NCI-H524 (cell line): ENCODE measurements around the gene RASGEF1B.
"Not testable (repeated sequence)": the region's sequence is repeated elsewhere in the genome, so short reads cannot be mapped to it uniquely, and the experiment has no call there.

Source experiments
- DNase-seq, 2 experiments: peaks; one replicate each; lab custom pipeline; 2025; lab: John Stamatoyannopoulos, UW

The RASGEF1B gene

DNA sequence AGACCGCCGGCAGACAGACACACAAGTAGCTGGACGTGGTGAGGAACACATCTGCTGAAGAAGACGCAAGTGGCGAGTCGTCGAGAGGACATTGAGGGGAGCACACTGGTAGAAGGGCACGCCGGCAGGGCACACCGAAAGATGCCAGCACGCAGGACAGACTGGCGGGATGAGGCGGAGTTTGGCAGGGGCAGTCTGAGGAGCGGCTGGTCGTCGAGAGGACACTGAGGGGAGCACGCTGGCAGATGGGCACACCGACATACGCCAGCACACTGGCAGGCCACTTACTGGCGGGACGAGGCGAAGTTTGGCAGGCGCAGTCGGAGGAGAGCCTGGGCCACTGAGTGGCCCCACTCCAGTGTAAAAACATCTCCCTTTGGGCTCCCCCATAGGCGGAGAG is 42.1 kb downstream of the RASGEF1B start:
- DNase-seq = no peak

- DNase-seq = no peak
These were observed 42.7 kb downstream of the RASGEF1B start for GRCh38 chr4:81429031-81429430.

DNA sequence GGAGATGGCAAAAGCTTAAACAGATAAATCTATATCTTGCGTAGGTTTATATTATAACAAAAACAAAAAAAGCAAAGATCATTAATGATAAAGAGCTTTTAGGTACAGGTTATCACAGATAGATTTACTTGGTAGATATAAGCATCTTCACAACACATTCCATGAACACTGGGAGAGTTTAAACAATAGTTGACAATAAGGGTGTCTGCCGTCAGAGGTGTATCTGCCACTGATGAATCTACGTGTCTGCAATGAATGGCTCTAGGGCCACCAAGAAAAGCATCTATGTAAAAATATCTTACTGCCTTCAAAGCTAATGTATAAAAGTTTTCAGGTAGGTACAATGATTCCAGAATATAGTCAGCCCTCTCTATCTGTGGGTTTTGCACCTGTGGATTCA is 43.7 kb downstream of the RASGEF1B start:
- no peak for DNase-seq

DNA sequence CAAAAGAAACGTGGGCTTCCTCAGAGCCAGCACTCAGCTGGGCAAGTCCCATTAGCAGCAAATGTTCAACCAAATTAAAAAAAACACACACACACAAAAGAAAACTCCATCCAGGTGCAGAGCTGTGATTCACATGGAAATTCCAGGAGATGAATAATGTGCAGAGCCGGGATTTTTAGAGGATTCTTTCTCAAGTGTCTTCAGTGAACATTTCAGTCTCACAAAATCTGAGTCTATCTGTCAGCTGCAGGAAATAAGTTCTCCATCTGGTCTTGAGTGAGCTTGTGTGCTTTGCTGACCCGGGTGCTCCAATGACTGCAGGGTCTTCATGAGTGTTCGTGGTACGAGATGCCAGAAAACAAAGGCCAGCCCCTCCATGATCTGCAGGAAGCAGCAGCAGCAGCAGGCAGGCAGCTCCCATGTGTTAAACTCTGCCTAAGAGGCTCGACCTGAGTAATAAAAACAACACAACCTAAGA is 44.3 kb downstream of the RASGEF1B start:
- no peak for DNase-seq

- no peak for DNase-seq
These were observed 44.9 kb downstream of the RASGEF1B start for GRCh38 chr4:81426770-81427289.

DNA sequence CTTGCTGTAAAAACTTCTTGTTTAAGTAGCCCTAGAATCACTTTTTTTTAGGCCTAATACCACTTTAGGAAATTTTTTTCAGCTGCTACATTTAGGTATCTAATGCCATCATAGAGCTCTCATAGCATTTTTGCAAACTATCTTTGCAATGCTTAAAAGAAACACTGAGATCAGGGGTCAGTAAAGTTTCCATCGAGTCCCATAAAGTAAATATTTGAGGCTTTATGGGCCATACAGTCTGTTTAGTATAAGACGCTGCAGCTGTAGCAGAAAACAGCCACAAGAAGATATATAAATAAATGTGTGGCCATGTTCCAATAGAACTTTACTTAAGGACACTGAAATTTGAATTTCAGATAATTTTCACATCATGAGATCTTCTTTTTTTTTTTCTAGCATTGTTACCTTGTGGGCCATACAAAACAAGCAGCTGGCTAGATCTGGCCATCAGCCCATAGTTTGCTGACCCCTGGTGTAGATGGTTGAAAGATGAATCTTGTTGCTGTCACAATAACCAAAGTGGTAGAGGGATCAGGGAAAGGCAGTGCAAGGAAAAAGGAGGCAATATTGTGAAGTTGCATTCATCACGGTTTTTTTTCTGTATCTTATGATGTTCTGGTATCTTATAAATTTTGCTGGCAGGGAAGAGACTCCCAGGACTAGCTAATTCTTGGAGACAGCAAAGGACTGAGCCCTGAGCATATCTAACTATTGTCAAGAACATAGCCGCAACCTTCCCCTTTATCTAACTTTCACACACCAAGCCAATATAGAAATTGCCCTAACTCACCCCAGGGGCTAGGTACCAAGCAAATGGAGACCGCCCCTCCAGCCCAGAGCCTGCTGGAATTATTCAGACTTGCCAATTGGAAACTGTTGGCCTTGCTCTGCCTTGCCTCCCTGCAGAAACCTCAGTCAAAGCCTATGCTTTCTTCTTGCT is 46.6 kb downstream of the RASGEF1B start:
- no peak for DNase-seq

GRCh38 chr4:81424336-81424735 is 47.4 kb downstream of the RASGEF1B start:
- no peak for DNase-seq

- DNase-seq = no peak
These were observed 49.1 kb downstream of the RASGEF1B start for GRCh38 chr4:81422595-81422994.

DNA sequence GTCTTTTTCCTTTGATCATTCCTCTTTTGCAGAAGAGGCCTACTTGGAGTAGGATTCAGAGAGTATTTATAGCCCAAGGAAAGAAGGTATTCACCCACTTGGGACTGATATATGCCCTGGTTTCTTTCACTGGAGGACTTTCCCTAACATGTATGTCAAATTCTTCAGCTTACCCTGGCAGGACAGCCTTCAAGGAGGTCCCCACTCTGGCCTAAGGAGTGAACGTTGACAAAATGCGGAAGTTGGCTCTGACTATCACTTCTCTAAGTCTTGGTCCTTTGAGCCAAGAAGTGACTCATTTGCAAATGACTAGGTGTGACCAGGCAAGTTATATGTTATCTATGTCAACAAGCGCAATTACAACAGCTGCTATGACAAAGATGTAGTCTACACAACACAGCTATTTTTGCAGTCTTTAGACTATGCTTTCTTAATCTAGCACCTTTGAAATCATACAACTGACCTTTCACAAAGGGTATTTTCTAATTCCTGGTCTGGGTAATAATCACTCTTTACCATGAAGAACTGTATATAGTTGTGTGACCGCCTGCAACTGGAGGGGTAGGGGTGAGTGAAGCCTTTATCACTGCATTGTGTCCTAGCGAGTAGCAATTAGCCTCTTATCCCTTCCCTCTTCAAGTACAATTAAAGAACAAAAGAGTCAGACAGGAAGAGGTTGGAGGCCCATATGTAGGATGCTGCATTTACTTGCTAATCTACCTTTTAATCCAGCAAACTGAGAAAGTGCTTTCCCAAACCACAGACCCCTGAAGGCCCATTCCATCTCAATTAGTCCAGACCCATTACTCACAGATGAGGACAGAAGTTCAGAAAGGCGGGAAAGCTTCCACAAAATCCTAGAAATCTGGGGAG is 50.1 kb downstream of the RASGEF1B start:
- DNase-seq = no peak

- peak in 1 of 2 experiments; percentile 11 for DNase-seq
These were observed 53.1 kb downstream of the RASGEF1B start for GRCh38 chr4:81418572-81418971.

DNA sequence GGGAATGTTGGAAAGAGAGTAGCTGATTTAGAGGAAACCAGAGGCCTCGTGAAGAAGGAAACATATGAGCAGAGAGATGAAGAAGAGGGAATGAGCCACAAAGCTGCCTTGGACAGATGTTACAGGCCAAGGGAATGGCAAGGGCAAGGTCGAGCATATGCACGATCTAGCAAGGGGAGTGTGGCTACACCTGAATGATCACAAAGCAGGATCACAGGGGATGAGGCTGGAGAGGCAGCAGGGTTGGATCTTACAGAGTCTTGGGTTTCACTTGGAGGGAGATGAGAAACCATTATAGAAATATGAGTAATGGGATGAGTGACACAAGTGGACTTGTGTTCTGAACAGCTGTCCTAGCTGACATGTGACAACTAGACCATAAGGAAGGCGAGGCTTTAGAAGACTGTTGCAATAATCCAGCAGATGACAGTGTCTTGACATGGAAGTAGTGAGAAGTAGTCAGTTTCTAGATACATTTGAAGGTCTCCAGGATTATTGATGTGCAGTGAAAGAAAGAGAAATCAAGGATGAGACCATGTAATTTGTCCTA is 58.7 kb downstream of the RASGEF1B start:
- peak; percentile 94 to 95 for DNase-seq

GRCh38 chr4:81410680-81411079 is 61.0 kb downstream of the RASGEF1B start:
- DNase-seq = no peak

DNA sequence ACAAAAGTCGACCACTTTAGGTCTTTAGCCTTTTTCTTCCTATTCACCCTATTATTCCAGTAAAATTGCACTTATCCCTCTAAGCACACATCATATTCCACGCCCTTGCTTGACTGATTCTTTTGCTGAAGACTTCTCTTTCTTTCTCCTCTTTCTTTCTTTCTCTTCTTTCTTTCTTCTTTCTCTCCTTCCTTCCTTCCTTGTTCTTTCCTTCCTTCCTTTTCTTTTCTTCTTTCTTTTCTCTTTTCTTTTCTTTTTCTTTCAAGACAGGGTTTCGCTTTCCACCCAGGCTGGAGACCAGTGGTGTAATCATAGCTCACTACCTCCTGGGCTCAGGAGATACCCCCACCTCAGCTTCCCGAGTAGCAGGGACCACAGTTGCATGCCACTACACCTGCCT is 61.9 kb downstream of the RASGEF1B start:
- DNase-seq = no peak

GRCh38 chr4:81408341-81408740 is 63.4 kb downstream of the RASGEF1B start:
- no peak for DNase-seq

- DNase-seq = no peak
These were observed 64.0 kb downstream of the RASGEF1B start for GRCh38 chr4:81407726-81408125.

DNA sequence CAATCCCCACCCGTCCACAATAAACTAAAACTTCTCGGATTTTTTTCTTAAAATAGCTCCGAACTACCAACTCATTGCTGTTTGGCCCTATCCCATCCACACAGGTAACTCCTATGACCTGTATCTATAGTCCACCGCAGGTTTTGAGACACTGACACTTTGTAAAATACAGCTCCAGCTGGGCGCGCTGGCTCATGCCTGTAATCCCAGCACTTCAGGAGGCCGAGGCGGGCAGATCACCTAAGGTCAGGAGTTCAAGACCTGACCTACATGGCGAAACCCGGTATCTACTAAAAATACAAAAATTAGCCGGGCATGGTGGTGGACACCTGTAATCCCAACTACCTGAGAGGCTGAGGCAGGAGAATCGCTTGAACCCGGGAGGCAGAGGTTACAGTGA is 65.2 kb downstream of the RASGEF1B start:
- not testable (repeated sequence) for DNase-seq

DNA sequence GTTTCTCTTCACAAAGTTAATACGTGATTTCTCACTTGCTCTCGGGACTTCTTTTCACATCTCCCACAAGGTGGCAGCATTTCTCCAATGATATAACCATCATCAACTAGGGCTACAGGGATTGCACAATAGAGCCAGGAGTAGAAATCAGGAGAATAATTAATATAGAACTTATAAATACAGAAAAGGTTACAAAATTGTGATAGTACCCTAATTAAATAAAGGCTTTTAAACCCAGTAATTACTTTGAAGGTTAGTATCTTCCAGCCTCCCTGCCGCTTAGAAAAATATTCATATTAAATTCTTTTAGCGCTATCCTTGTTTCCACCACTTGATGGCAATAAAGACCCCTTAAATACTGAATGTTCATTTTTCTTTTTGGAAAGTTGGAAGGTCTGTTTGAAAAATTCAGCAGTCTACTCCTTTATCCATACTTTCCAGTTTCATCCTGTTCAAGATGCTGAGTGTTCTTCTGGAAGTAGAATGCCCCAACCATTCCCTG is 65.8 kb downstream of the RASGEF1B start:
- DNase-seq = peak; percentile 49 to 69

GRCh38 chr4:81404741-81405140 is 67.0 kb downstream of the RASGEF1B start:
- no peak for DNase-seq

- peak in 1 of 2 experiments; percentile 23 for DNase-seq
These were observed 67.4 kb downstream of the RASGEF1B start for GRCh38 chr4:81404294-81404693.

DNA sequence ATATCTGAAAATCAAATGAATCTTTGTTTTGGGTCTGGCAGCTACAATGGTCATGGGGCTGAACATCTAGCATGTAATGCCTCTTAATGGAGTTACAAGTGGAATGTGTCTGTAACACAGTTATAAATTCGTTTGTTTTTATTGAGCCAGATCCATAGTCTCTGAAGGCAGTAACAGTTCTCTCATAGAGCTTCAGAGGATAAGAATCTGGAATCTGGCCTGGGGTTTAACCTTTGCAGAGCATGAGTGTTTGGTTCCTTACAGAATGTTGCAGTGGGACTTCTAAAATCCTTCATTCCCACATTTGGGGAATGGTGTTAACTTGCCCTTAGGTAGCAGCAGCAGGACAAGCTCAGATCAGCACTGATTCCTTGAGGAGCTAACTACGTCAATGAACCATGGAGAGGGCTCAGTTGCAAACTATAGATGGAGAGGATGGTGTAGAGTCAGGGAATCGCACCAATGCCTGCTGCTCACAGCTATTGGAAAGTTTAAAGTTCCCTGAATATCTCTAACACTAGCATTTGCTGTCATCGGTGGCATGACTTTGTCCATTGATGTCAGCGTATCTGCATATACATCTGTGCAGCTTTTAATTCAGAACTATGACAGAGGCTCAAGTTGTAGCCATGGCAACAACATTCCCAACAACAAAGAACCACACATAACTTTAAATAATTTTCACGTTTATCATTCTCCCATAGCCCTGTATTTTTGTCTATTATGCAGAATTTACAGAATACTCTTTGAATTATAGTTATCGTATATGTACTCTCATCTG is 72.2 kb downstream of the RASGEF1B start:
- DNase-seq = no peak

DNA sequence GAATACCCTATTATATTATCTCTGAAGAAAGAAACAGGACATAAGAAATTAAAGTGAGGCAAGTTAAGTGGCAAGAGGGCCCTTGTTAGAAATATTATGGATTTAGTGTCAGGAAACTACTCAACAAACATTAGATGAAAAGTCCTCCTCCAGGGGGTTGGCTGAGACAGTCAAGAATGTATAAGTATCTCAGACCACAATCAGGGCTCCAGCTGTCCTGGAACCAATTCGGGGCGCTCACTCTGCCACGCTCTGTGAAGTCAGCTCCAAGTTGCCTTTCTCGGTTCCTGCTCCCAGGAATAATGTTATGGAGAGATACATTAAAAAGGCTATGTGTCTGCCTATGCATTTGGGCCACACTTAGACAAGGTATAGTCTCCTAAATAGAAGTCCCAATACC is 73.3 kb downstream of the RASGEF1B start:
- DNase-seq = no peak
